ENCODE data around the gene ZNF587B.
"Not testable (repeated sequence)": the region's sequence is repeated elsewhere in the genome, so short reads cannot be mapped to it uniquely, and the experiment has no call there.

The ZNF587B gene

GRCh38 chr19:57872450-57872849 lies 42.4 kb downstream of the ZNF587B start:
- DNase-seq (ENCODE audit: low read depth) = no peak

DNA sequence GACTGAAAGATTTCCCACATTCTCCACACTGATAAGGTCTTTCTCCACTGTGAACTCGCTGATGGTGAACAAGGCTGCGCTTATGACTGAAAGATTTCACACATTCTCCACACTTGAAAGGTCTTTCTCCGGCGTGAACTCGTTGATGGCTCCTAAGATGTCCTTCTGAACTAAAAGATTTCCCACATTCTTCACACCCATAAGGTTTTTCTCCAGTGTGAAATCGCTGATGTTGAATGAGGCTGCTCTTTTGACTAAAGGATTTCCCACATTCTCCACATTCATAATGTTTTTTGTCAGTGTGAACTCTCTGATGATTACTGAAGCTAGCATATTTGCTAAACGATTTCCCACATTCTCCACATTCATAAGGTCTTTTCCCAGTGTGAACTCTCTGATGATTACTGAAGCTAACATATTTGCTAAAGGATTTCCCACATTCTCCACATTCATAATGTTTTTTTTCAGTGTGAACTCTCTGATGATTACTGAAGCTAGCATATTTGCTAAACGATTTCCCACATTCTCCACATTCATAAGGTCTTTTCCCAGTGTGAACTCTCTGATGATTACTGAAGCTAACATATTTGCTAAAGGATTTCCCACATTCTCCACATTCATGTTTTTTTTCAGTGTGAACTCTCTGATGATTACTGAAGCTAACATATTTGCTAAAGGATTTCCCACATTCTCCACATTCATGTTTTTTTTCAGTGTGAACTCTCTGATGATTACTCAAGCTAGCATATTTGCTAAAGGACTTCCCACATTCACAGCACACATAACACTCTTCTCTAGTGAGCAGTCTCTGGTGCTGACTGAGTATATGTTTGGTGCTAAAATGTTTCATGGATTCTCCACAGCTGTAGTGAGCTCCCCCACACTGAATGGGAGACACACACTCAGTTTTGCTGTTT lies 44.0 kb downstream of the ZNF587B start:
- DNase-seq (ENCODE audit: low read depth) = not testable (repeated sequence)

- DNase-seq (ENCODE audit: low read depth) = no peak
These were observed 55.9 kb downstream of the ZNF587B start for GRCh38 chr19:57886046-57886445.

GRCh38 chr19:57887195-57887941 lies 57.3 kb downstream of the ZNF587B start:
- no peak for DNase-seq (ENCODE audit: low read depth)

DNA sequence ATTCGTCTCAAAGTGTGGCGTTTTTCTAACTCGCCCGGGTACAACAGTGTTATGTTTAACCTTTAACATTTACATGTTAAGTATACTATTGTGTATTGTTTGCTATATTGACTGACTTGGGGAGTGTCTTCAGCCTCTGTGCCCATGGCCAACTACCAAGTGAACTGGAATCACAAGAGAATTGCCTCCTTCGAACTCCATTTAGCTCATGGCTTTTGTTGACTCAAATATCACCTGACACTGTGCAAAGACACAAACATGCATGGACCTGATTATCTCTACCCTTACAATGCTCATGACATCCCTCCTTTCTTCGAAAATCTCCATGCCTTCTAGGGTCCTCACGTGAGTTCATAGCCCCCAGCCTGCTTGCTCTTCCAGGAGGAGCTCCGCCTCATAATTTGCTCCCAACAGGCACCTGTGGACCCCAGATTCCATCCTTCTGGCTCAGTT lies 58.0 kb downstream of the ZNF587B start:
- DNase-seq (ENCODE audit: low read depth) = no peak

GRCh38 chr19:57888560-57889231 lies 58.6 kb downstream of the ZNF587B start, which contains the start of gene ZNF814:
TSS of gene ZNF814 (minus strand) at chr19:57889037. CDS start at chr19:57888802, 235 bp downstream.
- peak; percentile 68 for DNase-seq (ENCODE audit: low read depth)

- DNase-seq (ENCODE audit: low read depth) = not testable (repeated sequence)
These were observed 60.6 kb downstream of the ZNF587B start for GRCh38 chr19:57890706-57891105.
